Measurements from ENCODE around the gene MGME1.
A peak's percentile ranks its signal among the peaks of the same experiment; 100 is the strongest.

MGME1 gene

DNA sequence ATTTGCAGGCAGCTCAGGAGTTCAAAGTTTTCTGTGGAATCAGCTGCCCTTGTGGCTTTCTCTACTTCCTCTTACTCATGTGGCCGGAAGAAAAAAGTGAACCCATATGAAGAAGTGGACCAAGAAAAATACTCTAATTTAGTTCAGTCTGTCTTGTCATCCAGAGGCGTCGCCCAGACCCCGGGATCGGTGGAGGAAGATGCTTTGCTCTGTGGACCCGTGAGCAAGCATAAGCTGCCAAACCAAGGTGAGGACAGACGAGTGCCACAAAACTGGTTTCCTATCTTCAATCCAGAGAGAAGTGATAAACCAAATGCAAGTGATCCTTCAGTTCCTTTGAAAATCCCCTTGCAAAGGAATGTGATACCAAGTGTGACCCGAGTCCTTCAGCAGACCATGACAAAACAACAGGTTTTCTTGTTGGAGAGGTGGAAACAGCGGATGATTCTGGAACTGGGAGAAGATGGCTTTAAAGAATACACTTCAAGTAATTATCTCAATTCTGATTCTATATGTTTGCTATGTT is 1.1 kb downstream of the MGME1 start:
- Histone ChIP-seq H3K4me1 (ENCODE audit: control insufficient read depth, insufficient read depth, low read length, unreplicated experiment) (peaks cover 25% of the 10 kb centered on the region), H3K36me3 (ENCODE audit: insufficient read depth, low read length) (0 out of 2 replicates have a peak, but pooled peaks cover 8% of the 10 kb centered on the region), H3K4me3 (ENCODE audit: low read depth, low read length) (peak overlapping the region; percentile 96), H3K27me3 (ENCODE audit: insufficient read depth, low read length) (no peaks in the 10 kb centered on the region), H2AFZ (ENCODE audit: low read length, unreplicated experiment) (peak overlapping the region; percentile 62), H3K27ac (ENCODE audit: low read depth, low read length) (peak overlapping the region; percentile 98), H3K79me2 (ENCODE audit: control insufficient read depth, insufficient read depth, low read length, unreplicated experiment) (peaks cover 96% of the 10 kb centered on the region)

DNA sequence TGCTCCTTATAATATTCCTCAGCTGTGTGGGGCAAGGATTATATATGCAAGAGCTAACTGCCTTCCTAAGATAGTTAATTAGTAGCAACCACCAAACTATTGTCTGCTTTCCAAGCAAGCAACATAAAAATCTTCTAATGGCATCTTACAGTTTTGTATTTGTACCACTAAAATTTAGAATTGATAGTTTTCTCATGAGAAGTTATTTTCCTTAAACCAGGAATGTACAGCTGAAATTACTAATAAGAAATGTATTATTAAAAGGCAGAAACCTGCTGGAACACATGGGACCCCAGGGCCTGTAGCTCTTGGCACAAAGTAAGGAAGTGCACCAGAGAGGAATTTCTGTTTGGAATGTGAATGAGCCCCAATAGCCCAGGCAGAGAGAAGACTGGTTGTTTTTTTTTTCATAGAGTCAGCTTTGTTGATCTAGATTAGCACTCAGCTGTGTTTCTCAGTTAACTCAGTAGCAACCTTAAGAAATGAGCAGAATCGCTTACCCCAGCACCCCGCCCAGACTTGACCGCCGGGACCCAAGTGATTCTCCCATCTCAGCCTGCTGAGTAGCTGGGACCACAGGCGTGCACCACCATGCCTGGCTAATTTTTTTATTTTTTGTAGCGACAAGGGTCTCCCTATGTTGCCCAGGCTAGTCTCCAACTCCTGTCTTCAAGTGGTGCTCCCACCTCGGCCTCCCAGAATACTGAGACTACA is 2.6 kb downstream of the MGME1 start:
- peaks cover 12% of the 10 kb centered on the region for H3K4me1 ChIP-seq (ENCODE audit: control insufficient read depth, insufficient read depth, low read length, unreplicated experiment)
- peaks cover 92% of the 10 kb centered on the region for H3K79me2 ChIP-seq (ENCODE audit: control insufficient read depth, insufficient read depth, low read length, unreplicated experiment)
- no peaks in the 10 kb centered on the region for H3K27me3 ChIP-seq (ENCODE audit: insufficient read depth, low read length)
- peak overlapping the region; percentile 96 for H3K4me3 ChIP-seq (ENCODE audit: low read depth, low read length)
- no peak overlapping the region for H2AFZ ChIP-seq (ENCODE audit: low read length, unreplicated experiment)
- peak overlapping the region; percentile 98; the same call in 1 of the 2 replicates for H3K27ac ChIP-seq (ENCODE audit: low read depth, low read length)
- H3K36me3 ChIP-seq (ENCODE audit: insufficient read depth, low read length), result peaks cover 13% of the 10 kb centered on the region; the same call in 1 of the 2 replicates

DNA sequence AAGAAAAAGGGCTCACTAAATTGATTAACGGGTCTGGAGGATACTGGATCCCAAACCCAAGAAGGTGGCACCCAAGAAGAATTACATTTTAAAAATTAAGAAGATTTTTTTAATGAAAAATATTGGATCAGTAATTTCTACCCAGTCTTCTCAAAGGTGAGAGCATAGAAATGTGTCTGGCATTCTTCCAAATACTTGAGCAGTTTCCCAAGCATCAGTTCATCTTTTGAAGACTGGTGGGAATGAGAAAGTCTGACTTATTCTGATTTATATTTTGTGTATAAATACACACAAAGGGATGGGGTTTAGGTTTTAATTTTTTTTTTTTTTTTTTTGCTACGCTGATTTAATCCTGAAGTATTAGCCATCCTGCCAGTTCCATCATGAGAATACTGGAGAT is 3.3 kb downstream of the MGME1 start:
- Histone ChIP-seq H3K4me3 (ENCODE audit: low read depth, low read length) (peak overlapping the region; percentile 96), H3K4me1 (ENCODE audit: control insufficient read depth, insufficient read depth, low read length, unreplicated experiment) (peaks cover 12% of the 10 kb centered on the region), H3K27ac (ENCODE audit: low read depth, low read length) (no peak overlapping the region), H2AFZ (ENCODE audit: low read length, unreplicated experiment) (no peak overlapping the region), H3K36me3 (ENCODE audit: insufficient read depth, low read length) (peaks cover 13% of the 10 kb centered on the region; the same call in 1 of the 2 replicates), H3K27me3 (ENCODE audit: insufficient read depth, low read length) (no peaks in the 10 kb centered on the region), H3K79me2 (ENCODE audit: control insufficient read depth, insufficient read depth, low read length, unreplicated experiment) (peaks cover 85% of the 10 kb centered on the region)

DNA sequence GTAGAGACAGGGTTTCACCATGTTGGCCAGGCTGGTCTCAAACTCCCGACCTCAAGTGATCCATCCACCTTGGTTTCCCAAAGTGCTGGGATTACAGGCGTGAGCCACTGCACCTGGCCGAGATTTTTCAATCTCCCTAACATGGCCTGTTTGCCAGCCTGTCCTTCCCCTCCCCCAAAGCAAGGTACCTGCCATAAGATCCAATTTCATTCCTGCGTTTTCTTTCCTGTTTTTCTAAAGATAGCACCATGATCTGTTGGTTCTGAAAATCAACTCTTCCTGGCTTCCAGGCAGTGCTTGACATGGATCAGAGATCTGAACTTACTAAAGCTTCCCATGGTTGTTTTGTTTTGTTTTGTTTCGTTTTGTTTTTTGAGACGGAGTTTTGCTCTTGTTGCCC is 7.5 kb downstream of the MGME1 start:
- no peak overlapping the region for H3K27ac ChIP-seq (ENCODE audit: low read depth, low read length)
- H3K4me3 ChIP-seq (ENCODE audit: low read depth, low read length), result no peak overlapping the region
- peaks cover 9% of the 10 kb centered on the region for H3K4me1 ChIP-seq (ENCODE audit: control insufficient read depth, insufficient read depth, low read length, unreplicated experiment)
- no peaks in the 10 kb centered on the region for H3K27me3 ChIP-seq (ENCODE audit: insufficient read depth, low read length)
- H3K36me3 ChIP-seq (ENCODE audit: insufficient read depth, low read length), result peaks cover 5% of the 10 kb centered on the region; the same call in 1 of the 2 replicates
- peaks cover 51% of the 10 kb centered on the region for H3K79me2 ChIP-seq (ENCODE audit: control insufficient read depth, insufficient read depth, low read length, unreplicated experiment)
- H2AFZ ChIP-seq (ENCODE audit: low read length, unreplicated experiment), result no peak overlapping the region

DNA sequence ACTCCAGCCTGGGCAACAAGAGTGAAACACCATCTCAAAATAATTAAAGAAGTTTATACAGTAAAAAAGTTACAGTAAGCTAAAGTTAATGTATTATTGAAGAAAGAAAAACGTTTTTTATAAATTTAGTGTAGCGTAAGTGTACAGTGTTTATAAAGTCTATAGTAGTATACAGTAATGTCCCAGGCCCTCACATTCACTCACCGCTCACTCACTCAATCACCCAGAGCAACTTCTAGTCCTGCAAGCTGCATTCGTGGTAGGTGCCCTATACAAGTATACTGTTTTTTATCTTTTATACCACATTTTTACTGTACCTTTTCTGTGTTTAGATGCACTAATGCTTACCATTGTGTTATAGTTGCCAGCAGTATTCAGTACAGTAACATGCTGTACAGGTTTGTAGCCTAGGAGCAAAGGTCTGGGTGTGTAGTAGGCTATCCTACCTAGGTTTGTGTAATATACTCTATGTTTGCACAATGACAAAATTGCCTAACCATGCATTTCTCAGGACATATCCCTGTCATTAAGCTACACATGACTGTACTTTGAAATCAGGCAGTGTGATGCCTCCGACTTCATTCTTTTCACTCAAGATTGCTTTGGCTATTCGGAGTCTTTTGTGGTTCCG is 16.7 kb downstream of the MGME1 start:
- Histone ChIP-seq H3K27me3 (ENCODE audit: insufficient read depth, low read length) (no peaks in the 10 kb centered on the region), H3K27ac (ENCODE audit: low read depth, low read length) (no peak overlapping the region), H2AFZ (ENCODE audit: low read length, unreplicated experiment) (no peak overlapping the region), H3K4me1 (ENCODE audit: control insufficient read depth, insufficient read depth, low read length, unreplicated experiment) (no peaks in the 10 kb centered on the region), H3K4me3 (ENCODE audit: low read depth, low read length) (no peak overlapping the region), H3K36me3 (ENCODE audit: insufficient read depth, low read length) (peaks cover 9% of the 10 kb centered on the region), H3K79me2 (ENCODE audit: control insufficient read depth, insufficient read depth, low read length, unreplicated experiment) (peaks cover 12% of the 10 kb centered on the region)

DNA sequence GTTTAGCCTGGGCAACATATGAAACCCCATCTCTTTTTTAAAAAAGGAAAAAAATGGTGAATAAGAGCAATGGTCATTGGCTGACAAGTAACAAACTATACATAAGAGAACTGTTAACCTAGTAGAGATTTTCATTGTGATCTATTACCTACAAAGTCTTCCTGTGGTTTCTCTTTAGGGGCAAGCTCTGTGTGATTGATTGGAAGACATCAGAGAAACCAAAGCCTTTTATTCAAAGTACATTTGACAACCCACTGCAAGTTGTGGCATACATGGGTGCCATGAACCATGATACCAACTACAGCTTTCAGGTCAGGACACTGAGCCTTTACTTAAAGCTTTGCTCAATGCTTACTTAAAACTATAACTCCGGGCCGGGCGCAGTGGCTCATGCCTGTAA is 19.2 kb downstream of the MGME1 start:
- no peaks in the 10 kb centered on the region for H3K27me3 ChIP-seq (ENCODE audit: insufficient read depth, low read length)
- peaks cover 7% of the 10 kb centered on the region for H3K79me2 ChIP-seq (ENCODE audit: control insufficient read depth, insufficient read depth, low read length, unreplicated experiment)
- H3K36me3 ChIP-seq (ENCODE audit: insufficient read depth, low read length), result peaks cover 15% of the 10 kb centered on the region
- H3K4me1 ChIP-seq (ENCODE audit: control insufficient read depth, insufficient read depth, low read length, unreplicated experiment), result peaks cover 7% of the 10 kb centered on the region
- H2AFZ ChIP-seq (ENCODE audit: low read length, unreplicated experiment), result no peak overlapping the region
- no peak overlapping the region for H3K27ac ChIP-seq (ENCODE audit: low read depth, low read length)
- H3K4me3 ChIP-seq (ENCODE audit: low read depth, low read length), result no peak overlapping the region

DNA sequence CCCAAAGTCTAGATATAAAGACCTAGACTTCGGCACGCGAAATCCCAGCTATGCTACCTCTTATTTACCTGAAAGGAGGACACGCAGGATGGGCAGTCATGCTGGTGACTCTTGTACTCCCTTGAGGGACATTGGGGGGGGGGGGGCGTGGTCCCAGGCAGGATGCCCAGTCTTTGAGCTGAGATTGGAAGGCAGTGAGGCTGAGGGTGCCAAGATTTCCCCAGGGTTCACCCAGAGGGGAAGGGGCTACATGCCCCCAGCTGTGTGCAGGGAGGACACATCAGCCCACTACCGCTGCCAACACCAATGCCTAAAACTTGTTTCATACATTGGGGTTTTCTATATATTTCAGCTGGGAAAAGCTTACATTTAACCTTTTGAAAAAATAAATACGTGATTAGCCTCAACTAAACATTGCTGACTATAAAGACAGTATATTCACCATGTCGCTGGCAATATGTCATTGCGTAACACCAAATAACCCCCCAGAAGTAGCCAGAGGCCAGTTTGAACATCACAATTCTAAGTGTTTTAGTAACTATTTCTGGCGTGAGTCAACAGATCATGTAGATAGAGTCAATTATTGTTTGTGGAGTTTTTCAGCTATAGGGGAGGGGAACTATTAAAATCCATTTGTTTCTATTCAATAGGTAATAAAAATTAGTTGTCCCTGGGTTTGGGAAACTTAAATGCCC is 21.6 kb downstream of the MGME1 start:
- Histone ChIP-seq H3K4me3 (ENCODE audit: low read depth, low read length) (no peak overlapping the region), H3K27me3 (ENCODE audit: insufficient read depth, low read length) (no peaks in the 10 kb centered on the region), H3K79me2 (ENCODE audit: control insufficient read depth, insufficient read depth, low read length, unreplicated experiment) (peaks cover 7% of the 10 kb centered on the region), H3K4me1 (ENCODE audit: control insufficient read depth, insufficient read depth, low read length, unreplicated experiment) (peaks cover 11% of the 10 kb centered on the region), H3K36me3 (ENCODE audit: insufficient read depth, low read length) (peaks cover 15% of the 10 kb centered on the region), H3K27ac (ENCODE audit: low read depth, low read length) (no peak overlapping the region), H2AFZ (ENCODE audit: low read length, unreplicated experiment) (no peak overlapping the region)

DNA sequence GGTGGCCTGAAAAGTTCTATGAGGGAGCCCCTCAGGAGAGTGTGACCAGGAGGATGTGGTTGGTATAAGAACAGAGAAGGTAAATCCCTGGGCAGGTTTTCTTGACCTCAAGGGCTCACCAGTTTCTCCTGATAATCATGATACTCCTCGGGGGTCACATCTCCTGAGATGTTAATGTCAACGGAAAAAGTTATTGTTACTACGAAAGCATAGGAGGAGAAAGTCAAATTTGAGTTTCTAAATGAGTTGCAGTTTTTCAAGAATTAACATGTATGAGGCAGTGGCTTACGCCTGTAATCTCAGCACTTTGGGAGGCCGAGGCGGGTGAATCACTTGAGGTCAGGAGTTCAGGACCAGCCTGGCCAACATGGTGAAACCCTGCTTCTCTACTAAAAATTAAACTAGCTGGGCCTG is 23.4 kb downstream of the MGME1 start:
- peaks cover 15% of the 10 kb centered on the region for H3K36me3 ChIP-seq (ENCODE audit: insufficient read depth, low read length)
- no peak overlapping the region for H2AFZ ChIP-seq (ENCODE audit: low read length, unreplicated experiment)
- H3K27ac ChIP-seq (ENCODE audit: low read depth, low read length), result no peak overlapping the region
- no peaks in the 10 kb centered on the region for H3K79me2 ChIP-seq (ENCODE audit: control insufficient read depth, insufficient read depth, low read length, unreplicated experiment)
- H3K4me3 ChIP-seq (ENCODE audit: low read depth, low read length), result no peak overlapping the region
- peaks cover 17% of the 10 kb centered on the region for H3K4me1 ChIP-seq (ENCODE audit: control insufficient read depth, insufficient read depth, low read length, unreplicated experiment)
- no peaks in the 10 kb centered on the region for H3K27me3 ChIP-seq (ENCODE audit: insufficient read depth, low read length)

DNA sequence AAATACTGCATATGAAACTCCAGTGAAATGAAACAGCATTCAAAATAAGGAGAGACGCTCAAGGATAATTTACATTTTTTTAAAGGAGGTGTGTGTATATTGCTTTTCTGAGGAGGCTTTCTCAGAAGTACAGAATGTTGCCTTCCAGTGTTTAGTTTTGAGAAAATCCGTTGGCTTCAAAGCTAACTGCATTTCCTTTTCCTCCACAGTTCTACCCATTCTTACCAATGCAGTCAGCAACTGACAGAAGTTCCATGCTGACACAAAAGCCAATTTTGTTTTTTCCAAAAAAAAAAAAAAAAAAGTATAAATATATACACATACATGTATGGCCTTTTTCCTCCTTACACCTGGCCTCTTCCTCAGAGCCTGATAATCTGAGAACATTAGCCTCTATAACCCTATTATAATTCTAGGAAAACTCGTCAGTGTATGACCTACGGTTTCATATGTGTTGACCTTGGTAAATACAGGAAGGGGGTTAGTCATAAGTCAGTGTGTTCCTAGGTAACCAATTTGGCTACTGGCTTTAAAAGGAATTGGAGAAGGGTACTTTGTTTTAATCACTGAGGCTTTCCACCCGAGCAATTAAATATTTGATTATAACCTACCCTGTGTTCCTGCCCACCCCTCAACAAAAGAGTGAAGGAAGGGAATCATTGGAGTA is 24.2 kb downstream of the MGME1 start:
- no peaks in the 10 kb centered on the region for H3K27me3 ChIP-seq (ENCODE audit: insufficient read depth, low read length)
- H3K79me2 ChIP-seq (ENCODE audit: control insufficient read depth, insufficient read depth, low read length, unreplicated experiment), result no peaks in the 10 kb centered on the region
- no peak overlapping the region for H3K4me3 ChIP-seq (ENCODE audit: low read depth, low read length)
- H3K36me3 ChIP-seq (ENCODE audit: insufficient read depth, low read length), result peaks cover 15% of the 10 kb centered on the region
- H3K27ac ChIP-seq (ENCODE audit: low read depth, low read length), result peak overlapping the region; percentile 50
- peaks cover 17% of the 10 kb centered on the region for H3K4me1 ChIP-seq (ENCODE audit: control insufficient read depth, insufficient read depth, low read length, unreplicated experiment)
- no peak overlapping the region for H2AFZ ChIP-seq (ENCODE audit: low read length, unreplicated experiment)

DNA sequence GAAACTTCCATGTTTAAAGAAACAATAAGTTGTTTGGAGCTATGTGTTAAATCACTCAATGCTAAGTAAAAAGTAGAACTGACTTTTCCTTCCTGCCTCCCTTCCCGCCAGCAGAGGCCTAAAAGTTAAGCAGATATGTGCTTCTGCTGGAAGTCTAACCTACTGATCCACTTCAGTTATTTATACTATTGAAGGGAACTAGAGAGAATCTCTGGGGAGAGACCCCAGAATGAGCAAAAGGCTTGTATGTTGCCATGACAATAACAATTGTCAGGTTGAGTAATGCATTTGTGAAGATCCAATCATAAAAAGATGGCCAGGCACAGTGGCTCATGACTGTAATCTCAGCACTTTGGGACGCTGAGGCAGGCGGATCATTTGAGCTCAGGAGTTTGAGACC is 24.7 kb downstream of the MGME1 start:
- H3K27me3 ChIP-seq (ENCODE audit: insufficient read depth, low read length), result no peaks in the 10 kb centered on the region
- peaks cover 17% of the 10 kb centered on the region for H3K4me1 ChIP-seq (ENCODE audit: control insufficient read depth, insufficient read depth, low read length, unreplicated experiment)
- peak overlapping the region; percentile 50 for H3K27ac ChIP-seq (ENCODE audit: low read depth, low read length)

More for the DNA sequence above, 24.7 kb downstream of the MGME1 start:
- H2AFZ ChIP-seq (ENCODE audit: low read length, unreplicated experiment), result no peak overlapping the region
- H3K36me3 ChIP-seq (ENCODE audit: insufficient read depth, low read length), result peaks cover 15% of the 10 kb centered on the region
- H3K79me2 ChIP-seq (ENCODE audit: control insufficient read depth, insufficient read depth, low read length, unreplicated experiment), result no peaks in the 10 kb centered on the region
- H3K4me3 ChIP-seq (ENCODE audit: low read depth, low read length), result no peak overlapping the region
